HepG2 (cell line): ENCODE measurements around the gene GSS. TPM values are rescaled to one million over a fixed set of nuclear protein-coding genes. Genes with fewer than 3 reads are reported as not detected.
A peak's percentile ranks its signal among the peaks of the same experiment; 100 is the strongest.

ENCODE experiments used
- ATAC-seq: fragments of 200-7000 bp; cut with Tn5 transposase; 3 replicates; pipeline ENCODE4 v1.9.1; 2020; ENCODE audit warnings: mild to moderate bottlenecking, moderate library complexity
- BruUV-seq: library from RNA; stranded (reverse); fragments of 400-500 nt; replicated peaks from 2 replicates; lab custom pipeline; 2021; lab: Mats Ljungman, UMichigan
- CTCF ChIA-PET: fragments of 300-600 bp; formaldehyde crosslinking; extraction: SDS; loops from one replicate; lab custom pipeline; 2021; ENCODE audit warnings: low total read pairs, inconsistent platforms, low intra/inter-chr PET ratio; lab: Yijun Ruan, JAX
- POLR2A ChIA-PET: fragments of 350-600 bp; sonication (Branson Sonifier 250); formaldehyde crosslinking; loops from one replicate; lab custom pipeline; 2020; ENCODE audit warnings: antibody characterized with exemption, inconsistent platforms; lab: Yijun Ruan, JAX
- DNase-seq: peaks from one replicate; pipeline ENCODE4 v3.0.0-alpha.2; 2015; ENCODE audit warnings: low spot score
- FAIRE-seq: peaks from 3 replicates; lab custom pipeline; 2011; peaks lifted over from hg19 to GRCh38; lab: Jason Lieb, UNC
- H2AFZ ChIP-seq: one replicate; pipeline ENCODE4 v1.6.1; 2011; ENCODE audit warnings: low read length, inconsistent platforms
- H3K27ac ChIP-seq: fragments of 300-600 bp; 3 replicates; pipeline ENCODE4 v1.8.0; 2011; ENCODE audit warnings: mixed run types, mild to moderate bottlenecking, mixed read lengths, low read length, inconsistent platforms; ENCODE audit not compliant: insufficient read depth; ENCODE audit errors: extremely low read length
- H3K27me3 ChIP-seq, 2 experiments: fragments of 200-600 bp in 1 of 2; 2 replicates in 1 of 2; 3 replicates in 1 of 2; pipeline versions ENCODE4 v1.6.0 to v1.8.0; 2011; ENCODE audit warnings: low read length in 2 of 2, mild to moderate bottlenecking in 2 of 2, moderate library complexity in 2 of 2, inconsistent platforms in 1 of 2; ENCODE audit not compliant: insufficient read depth in 2 of 2, control insufficient read depth in 1 of 2
- H3K36me3 ChIP-seq, 2 experiments: fragments of 200-600 bp in 1 of 2; replicated peaks in 1 of 2; 2 replicates in 1 of 2; 3 replicates in 1 of 2; pipeline versions ENCODE4 v1.5.1 to v1.8.0; 2011; ENCODE audit warnings: low read length in 2 of 2, inconsistent platforms in 1 of 2; ENCODE audit not compliant: insufficient read depth in 2 of 2, control insufficient read depth in 1 of 2
- H3K4me1 ChIP-seq: 2 replicates; pipeline ENCODE4 v1.5.1; 2012; ENCODE audit warnings: low read length, inconsistent platforms; ENCODE audit not compliant: insufficient read depth
- H3K4me2 ChIP-seq: 2 replicates; pipeline ENCODE4 v1.6.0; 2011; ENCODE audit warnings: low read depth, low read length, inconsistent platforms
- H3K4me3 ChIP-seq, 3 experiments: fragments of 200-600 bp in 1 of 3; sonication (generic), shearing (Covaris generic) in 1 of 3; replicated peaks in 1 of 3; 2 replicates each; pipeline ENCODE4 v1.5.1; 2011 to 2016; ENCODE audit warnings: low read length in 3 of 3, inconsistent platforms in 2 of 3, low read depth in 2 of 3, mild to moderate bottlenecking in 2 of 3, control low read depth in 1 of 3, mixed read lengths in 1 of 3; ENCODE audit not compliant: insufficient read depth in 1 of 3
- H3K79me2 ChIP-seq: one replicate; pipeline ENCODE4 v1.6.1; 2011; ENCODE audit warnings: low read length, inconsistent platforms; ENCODE audit not compliant: insufficient read depth
- H3K9ac ChIP-seq: 2 replicates; pipeline ENCODE4 v1.6.0; 2011; ENCODE audit warnings: mild to moderate bottlenecking, low read depth, low read length, inconsistent platforms; ENCODE audit not compliant: insufficient read depth
- H3K9me3 ChIP-seq: 2 replicates; pipeline ENCODE4 v1.5.1; 2012; ENCODE audit warnings: mild to moderate bottlenecking, low read length
- H4K20me1 ChIP-seq: 2 replicates; pipeline ENCODE4 v1.6.0; 2011; ENCODE audit warnings: inconsistent platforms, mild to moderate bottlenecking, low read length, moderate library complexity; ENCODE audit not compliant: insufficient read depth
- POLR2AphosphoS2 ChIP-seq: IDR thresholded peaks from 2 replicates; pipeline ENCODE4 v1.6.1; 2011; ENCODE audit warnings: low read depth, low read length, improper control_type of control experiment
- TSC22D2 ChIP-seq: sonication (generic); formaldehyde crosslinking; IDR thresholded peaks from 2 replicates; pipeline ENCODE4 v1.5.1; 2020; ENCODE audit warnings: missing genetic modification reagents, mild to moderate bottlenecking, borderline replicate concordance
- UBTF ChIP-seq: sonication (generic); formaldehyde crosslinking; IDR thresholded peaks from 2 replicates; pipeline ENCODE4 v1.4.0; 2020; ENCODE audit warnings: mild to moderate bottlenecking, missing genetic modification reagents
- ZNF768 ChIP-seq: sonication (generic); formaldehyde crosslinking; IDR thresholded peaks from 2 replicates; pipeline ENCODE4 v1.4.0; 2020; ENCODE audit warnings: missing genetic modification reagents
- ZNF891 ChIP-seq: sonication (generic); formaldehyde crosslinking; IDR thresholded peaks from 2 replicates; pipeline ENCODE4 v1.5.0; 2020; ENCODE audit warnings: mild to moderate bottlenecking, missing genetic modification reagents
- WGBS: methylation state at CpG from one replicate; pipeline ENCODE4 v1.1.6; 2017; ENCODE audit warnings: low lambda C conversion rate; 5-methylcytosine and 5-hydroxymethylcytosine counted together
- in situ Hi-C: cut with HindIII; loops from 2 replicates; pipeline ENCODE4 v1.10.0; 2017; ENCODE audit warnings: low pct_unique_long_range_greater_than_20kb; ENCODE audit not compliant: extremely low pct_ligation_motif_present
- intact Hi-C: fragments of 100-400 bp; cut with micrococcal nuclease; formaldehyde crosslinking; loops from one replicate; pipeline ENCODE4 v1.10.0; 2022; ENCODE audit not compliant: unreplicated experiment
- polyA plus RNA-seq, 8 experiments: library from polyadenylated mRNA; depleted of rRNA in 3 of 8; stranded (reverse) in 7 of 8; unstranded in 1 of 8; fragments of >200 nt; fragmentation: Illumina TruSeq in 4 of 8; extraction: Trizol in 4 of 8; gene quantifications; 2 replicates each; pipeline versions ENCODE4 v1.2.1 to v1.2.3, GENCODE V29; 2011 to 2016; ENCODE audit warnings: low read depth in 4 of 8, missing spikeins in 1 of 8, mixed read lengths in 1 of 8; ENCODE audit not compliant: insufficient read depth in 1 of 8
- total RNA-seq, 5 experiments: library from RNA; depleted of rRNA; stranded (reverse); fragments of >200 nt; fragmentation: Illumina TruSeq; extraction: Trizol; gene quantifications; 2 replicates each; pipeline ENCODE4 v1.2.3, GENCODE V29; 2016; ENCODE audit warnings: low read depth in 1 of 5
- TF ChIP-seq, protein P1 (sequence below): sonication (generic); formaldehyde crosslinking; IDR thresholded peaks from 2 replicates; pipeline ENCODE4 v1.5.0; 2020; ENCODE audit warnings: mild to moderate bottlenecking, missing genetic modification reagents

Gene GSS
- total and polyA plus RNA-seq, 2 of the 13 experiments (the other 11 are each of a cell fraction or from before 2014, with no cell fraction given): 80.1 to 102 TPM

DNA sequence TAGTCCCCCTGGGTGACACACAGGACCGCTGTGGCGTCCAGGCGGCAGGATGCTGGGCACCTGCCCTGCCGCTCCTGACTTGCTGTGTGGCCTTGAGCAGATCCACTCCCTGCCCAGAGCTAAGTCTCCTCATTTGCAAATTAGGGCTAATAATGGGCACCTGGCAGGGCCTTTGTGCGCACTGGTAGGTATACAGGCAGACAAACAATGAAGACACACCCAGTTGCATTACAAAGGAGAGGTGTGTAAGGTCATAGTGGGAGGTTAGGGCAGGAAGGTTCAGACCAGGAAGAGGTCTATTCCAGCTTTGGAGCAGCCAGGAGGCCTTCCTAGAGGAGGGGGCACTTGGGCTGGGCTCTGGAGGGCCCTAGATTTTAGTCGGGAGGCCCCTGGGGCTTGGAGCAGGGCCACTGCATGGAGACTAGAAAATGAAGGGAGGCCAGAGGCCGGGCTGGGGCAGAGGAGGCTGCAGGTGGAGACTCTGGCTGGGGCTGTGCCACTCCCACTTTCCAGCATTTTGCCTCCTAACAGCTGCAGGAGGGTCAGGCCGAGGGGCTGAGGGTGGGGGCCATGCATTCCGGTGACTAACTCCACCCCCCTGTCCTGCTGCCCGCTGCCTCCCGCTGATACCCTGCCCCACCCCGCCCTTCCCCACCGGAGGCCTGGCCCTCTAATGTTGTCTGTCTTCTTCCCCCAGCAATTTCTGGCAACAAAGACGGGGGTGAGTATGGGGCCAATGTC lies 28.6 kb upstream of the GSS start:
- BruUV-seq: no TSS peak
- no peak overlapping the region for H2AFZ ChIP-seq
- peaks cover 20% of the 10 kb centered on the region for H3K4me1 ChIP-seq
- 27% methylated on average over 13 of the region's 14 CpGs for WGBS
- H4K20me1 ChIP-seq: no peaks in the 10 kb centered on the region
- in situ Hi-C loops: no loop called here
- intact Hi-C loops: no loop called here
- TF ChIP-seq ZNF768 (CRISPR knock-in tag): 0 out of 2 replicates have a peak, but pooled peaks have one; percentile 9
- TF ChIP-seq, protein P1, sequence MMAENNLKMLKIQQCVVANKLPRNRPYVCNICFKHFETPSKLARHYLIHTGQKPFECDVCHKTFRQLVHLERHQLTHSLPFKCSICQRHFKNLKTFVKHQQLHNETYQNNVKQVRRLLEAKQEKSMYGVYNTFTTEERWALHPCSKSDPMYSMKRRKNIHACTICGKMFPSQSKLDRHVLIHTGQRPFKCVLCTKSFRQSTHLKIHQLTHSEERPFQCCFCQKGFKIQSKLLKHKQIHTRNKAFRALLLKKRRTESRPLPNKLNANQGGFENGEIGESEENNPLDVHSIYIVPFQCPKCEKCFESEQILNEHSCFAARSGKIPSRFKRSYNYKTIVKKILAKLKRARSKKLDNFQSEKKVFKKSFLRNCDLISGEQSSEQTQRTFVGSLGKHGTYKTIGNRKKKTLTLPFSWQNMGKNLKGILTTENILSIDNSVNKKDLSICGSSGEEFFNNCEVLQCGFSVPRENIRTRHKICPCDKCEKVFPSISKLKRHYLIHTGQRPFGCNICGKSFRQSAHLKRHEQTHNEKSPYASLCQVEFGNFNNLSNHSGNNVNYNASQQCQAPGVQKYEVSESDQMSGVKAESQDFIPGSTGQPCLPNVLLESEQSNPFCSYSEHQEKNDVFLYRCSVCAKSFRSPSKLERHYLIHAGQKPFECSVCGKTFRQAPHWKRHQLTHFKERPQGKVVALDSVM: 0 out of 2 replicates have a peak, but pooled peaks have one; percentile 27
- 0 out of 2 replicates have a peak, but pooled peaks have one; percentile 41 for TF ChIP-seq ZNF891 (CRISPR knock-in tag)
- TF ChIP-seq POLR2AphosphoS2: peak; percentile 63; the same call in 1 of the 2 replicates
- no peak for TF ChIP-seq UBTF (CRISPR knock-in tag)
- no peak for TF ChIP-seq TSC22D2 (CRISPR knock-in tag)
- ChIA-PET CTCF (no interaction called here), POLR2A (no interaction called here)
- FAIRE-seq: no peak
- H3K36me3 ChIP-seq: no peaks in the 10 kb centered on the region
- H3K79me2 ChIP-seq: no peaks in the 10 kb centered on the region
- H3K4me2 ChIP-seq: no peak overlapping the region
- no peak overlapping the region for H3K9ac ChIP-seq
- no peak overlapping the region for H3K27ac ChIP-seq
- no peak for ATAC-seq
- peaks cover 28 to 43% of the 10 kb centered on the region in 2 experiments for H3K27me3 ChIP-seq
- no peak overlapping the region for H3K4me3 ChIP-seq
- no peaks in the 10 kb centered on the region for H3K9me3 ChIP-seq
- DNase-seq: no peak
